GM12891 (cell line): ENCODE data around the gene ZBTB32.

Experiments used
- POLR2A ChIP-seq: IDR thresholded peaks from 2 replicates; pipeline ENCODE4 v1.6.1; 2011; ENCODE audit warnings: low read depth, low read length, control low read depth
- POLR2AphosphoS5 ChIP-seq: IDR thresholded peaks from 2 replicates; pipeline ENCODE4 v1.6.1; 2011; ENCODE audit warnings: low read depth, low read length, control low read depth
- TAF1 ChIP-seq: IDR thresholded peaks from 2 replicates; pipeline ENCODE4 v1.6.1; 2011; ENCODE audit warnings: low read depth, low read length, control low read depth

DNA sequence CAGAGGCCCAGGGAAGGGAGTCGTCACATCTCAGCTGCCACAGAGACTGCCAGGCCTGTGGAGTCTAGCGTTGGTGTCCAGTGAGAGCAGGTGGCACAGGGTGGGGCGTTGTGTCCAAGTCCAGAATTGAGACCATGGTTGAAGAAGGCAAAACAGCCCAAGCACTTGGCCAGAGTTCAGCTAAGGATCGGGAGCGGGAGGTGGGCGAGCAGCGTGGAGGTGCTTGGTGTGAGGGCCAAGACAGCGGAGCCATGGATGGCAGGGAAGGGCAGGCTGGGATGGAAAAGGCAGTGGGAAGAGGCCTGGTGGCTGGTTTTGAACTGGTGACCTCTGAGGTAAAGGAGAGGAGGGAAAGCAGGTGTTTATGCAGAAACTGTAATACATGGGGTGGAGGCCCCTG is 29.9 kb downstream of the ZBTB32 start:
- TF ChIP-seq POLR2AphosphoS5 (0 out of 2 replicates have a peak, but pooled peaks have one; percentile 41), POLR2A (no peak), TAF1 (no peak)
